ENCODE measurements around the gene GATAD2B.

- TF ChIP-seq CTCF (tag by site-specific recombination; IDR thresholded peaks at IDR 0.05), result no peak
- TF ChIP-seq ZNF561 (tag by site-specific recombination; IDR thresholded peaks at IDR 0.05; ENCODE audit: borderline replicate concordance), result no peak
- no peak for TF ChIP-seq ZNF548 (tag by site-specific recombination; IDR thresholded peaks at IDR 0.05)
- no peak for TF ChIP-seq YY1 (tag by site-specific recombination; IDR thresholded peaks at IDR 0.05)
- no peak for TF ChIP-seq ZNF311 (tag by site-specific recombination; IDR thresholded peaks at IDR 0.05; ENCODE audit: borderline replicate concordance)
- no peak for TF ChIP-seq ZBTB26 (tag by site-specific recombination; optimal IDR thresholded peaks at IDR 0.05)
- TF ChIP-seq ZNF830 (tag by site-specific recombination; IDR thresholded peaks at IDR 0.05; ENCODE audit: low read depth), result no peak
- TF ChIP-seq YY2 (tag by site-specific recombination; IDR thresholded peaks at IDR 0.05), result no peak
Observed at GRCh38 chr1:153799566-153800465, 123.0 kb downstream of the GATAD2B start.
